NCI-H1048 (cell line): ENCODE measurements around the gene NRG3.

Experiments
- DNase-seq: peaks from one replicate; lab custom pipeline; 2025; lab: John Stamatoyannopoulos, UW

NRG3 gene

DNA sequence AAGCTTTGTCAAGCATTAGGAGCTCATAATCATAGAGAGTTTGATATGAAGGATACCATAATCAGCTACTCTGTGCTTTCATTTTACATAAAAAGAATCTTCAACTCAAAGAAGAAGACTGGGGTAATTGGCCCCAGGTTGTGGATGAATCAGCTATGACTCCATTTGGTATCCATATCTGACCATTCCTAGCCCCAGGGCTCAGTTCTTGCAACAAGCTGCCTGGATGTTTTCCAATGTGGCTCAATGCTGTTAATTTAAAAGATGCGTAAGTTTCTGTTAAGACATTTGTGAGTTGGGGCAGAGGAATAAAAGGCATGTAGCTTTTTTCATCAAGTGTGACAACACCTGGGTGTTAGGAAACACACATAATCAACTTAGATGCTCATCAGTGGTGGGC, 951.1 kb downstream of the NRG3 start:
- DNase-seq, result no peak

DNA sequence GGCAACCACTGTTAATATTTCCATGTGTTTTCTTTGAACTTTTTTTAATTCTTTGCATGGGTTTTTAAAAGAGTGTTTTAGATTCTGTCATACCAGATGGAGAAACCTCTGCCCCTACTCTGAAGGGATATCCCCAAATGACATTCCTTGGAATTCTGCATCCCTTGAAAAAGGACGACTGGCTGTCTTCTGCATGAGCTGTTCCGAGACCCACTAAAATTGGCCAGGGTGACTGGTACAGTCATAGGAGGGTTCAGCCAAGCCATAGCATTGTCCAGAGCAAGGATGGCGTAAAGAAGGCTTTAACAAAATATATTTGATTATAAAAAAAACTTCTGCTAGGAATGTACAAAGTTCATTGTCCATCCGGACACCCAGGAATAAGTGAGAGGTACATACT, 952.9 kb downstream of the NRG3 start:
- no peak for DNase-seq

DNA sequence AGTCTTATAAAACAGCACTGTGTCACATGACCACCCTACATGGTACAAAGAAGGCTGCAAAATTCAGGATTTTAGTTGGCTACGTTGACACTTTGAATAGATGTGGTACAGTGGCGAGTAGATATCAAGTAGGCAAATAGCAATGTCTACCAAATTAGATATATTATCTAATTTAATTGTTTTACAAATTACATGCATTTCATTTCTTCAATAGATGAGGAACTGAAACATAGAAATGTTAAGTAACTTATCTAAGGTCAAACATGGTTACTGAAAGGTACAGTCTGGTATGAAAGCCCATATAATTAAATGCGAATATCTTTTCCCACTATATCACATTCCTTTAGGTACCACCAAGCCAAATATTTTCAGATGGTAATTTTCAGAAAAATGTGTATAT, 972.2 kb downstream of the NRG3 start:
- DNase-seq, result no peak

DNA sequence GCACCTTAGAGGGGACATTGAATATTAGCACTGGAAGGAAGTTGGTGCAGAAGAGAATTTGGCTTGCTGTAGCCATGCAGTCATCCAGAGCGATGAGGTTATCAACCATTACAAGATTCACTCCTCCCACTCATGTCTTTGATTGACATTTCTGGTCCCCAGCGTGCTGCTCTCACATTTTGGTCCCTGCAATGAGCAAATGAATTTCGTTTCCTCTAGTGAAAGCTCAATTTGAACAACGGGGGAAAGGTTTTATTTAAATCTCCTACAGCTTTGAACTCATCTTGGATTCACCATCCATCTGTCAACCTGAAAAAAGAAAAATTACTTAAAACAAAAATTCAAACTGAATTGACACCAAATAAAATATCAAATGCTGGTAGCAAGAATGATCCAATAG, 975.2 kb downstream of the NRG3 start:
- DNase-seq, result no peak

DNA sequence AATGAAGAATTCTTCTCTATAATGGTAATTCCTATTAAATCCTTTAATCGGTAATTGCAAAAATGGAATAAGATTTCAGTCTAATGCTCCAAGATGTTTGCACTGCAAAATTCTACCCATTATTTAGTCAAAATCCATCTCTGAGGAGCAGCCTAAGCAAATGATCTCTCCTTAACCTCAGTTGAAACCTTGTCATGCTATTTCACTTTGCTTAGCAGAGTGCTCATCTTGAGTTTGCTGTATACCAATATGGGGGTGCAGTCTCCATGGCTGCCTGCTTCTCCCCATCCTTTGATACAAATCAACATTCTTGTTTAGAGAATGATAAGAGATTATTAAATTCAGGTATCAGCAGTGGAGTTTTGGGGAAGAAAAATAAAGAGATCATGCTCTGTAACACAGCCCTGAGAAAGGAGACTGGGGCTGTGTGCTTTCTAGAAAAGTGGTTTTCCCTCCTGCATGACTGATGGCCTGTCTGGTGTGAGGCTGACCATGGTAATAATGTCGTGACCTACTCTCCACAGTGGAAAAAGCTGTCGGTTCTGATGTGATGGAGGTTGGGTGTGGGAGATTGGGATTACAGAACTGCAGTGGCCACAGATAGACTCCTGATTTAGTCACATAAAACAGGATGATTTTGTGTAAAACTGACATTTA, 982.1 kb downstream of the NRG3 start:
- no peak for DNase-seq

DNA sequence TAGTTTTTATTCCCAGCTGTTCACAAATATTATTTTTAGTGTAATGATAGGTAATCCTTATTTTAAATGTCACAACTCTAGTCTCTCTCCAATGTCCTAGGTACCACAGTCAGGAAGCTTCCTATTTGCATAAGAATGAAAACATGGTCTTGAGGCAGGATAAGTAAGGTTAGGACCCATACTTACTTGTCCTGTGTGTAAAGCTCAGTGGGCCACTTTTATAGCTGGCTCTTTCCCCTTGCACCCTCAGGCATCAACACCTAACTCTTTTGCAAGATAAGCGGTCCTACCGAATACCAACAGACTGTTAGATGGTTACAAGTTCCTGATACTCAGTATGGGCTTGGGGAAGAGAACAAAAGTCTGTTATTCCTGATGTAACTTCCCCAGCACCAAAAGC, 986.9 kb downstream of the NRG3 start:
- no peak for DNase-seq

DNA sequence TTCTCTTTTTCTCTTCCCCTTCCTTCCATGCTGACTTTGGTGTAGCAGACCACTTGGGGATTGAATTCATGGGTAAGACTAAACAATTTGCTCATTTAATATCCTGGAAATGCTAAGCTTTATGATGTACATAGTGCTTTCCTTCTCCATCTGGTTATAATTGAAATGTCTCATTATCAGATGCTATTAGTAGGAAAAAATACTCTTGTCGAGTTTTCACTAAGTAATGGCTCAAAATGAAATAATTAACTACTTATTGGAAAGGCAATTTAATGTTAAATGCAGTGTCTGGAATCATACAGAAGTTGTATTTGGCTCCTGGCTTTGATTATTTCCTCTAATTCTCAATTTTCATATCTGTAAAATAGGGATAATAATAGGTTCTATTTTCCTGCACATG, 990.4 kb downstream of the NRG3 start:
- no peak for DNase-seq

DNA sequence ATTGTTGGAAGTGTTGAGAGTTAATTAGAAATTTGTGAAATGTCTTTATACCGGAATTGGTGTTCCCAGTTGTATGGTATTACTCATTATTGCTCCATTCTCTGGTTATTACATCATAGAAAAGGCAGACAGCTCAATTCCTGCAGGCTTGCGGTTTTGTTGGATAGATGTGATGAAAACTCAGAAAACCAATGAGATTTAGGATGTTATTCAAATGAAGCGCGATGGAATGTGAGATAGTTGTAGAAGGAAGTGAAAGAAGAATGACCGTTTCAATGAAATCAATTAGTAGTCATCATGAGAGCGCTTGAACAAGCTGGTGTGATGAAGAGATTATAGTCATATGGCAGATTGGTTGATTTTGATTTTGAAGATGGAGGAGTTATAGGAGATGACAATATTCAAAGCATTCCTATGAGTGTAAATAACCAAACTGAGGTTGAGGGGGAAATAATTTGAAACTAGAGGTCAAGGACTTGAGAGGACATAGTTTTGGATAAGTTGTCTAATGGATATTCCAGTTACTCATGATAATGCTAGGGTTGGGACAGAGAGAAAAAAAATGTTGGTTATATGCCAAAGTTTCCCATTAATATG, 991.5 kb downstream of the NRG3 start:
- no peak for DNase-seq

DNA sequence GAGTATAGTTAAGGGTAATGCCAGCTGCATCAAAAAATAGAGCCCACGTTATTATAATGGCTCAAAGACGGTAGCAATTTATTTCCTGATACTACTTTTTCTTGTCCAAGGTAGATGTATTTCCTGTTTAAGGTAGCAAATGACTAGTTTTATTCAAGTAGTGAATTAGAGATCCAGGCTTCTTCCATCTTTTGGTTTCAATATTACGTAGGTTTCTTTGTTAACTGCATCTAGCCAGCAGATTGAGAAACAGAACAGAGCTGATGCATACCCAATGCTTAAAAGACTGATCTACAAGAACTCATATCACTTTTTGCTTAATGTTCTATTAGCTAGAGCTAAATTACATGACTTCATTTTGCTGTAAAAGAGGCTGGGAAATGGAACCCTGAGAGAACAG, 992.1 kb downstream of the NRG3 start:
- no peak for DNase-seq

DNA sequence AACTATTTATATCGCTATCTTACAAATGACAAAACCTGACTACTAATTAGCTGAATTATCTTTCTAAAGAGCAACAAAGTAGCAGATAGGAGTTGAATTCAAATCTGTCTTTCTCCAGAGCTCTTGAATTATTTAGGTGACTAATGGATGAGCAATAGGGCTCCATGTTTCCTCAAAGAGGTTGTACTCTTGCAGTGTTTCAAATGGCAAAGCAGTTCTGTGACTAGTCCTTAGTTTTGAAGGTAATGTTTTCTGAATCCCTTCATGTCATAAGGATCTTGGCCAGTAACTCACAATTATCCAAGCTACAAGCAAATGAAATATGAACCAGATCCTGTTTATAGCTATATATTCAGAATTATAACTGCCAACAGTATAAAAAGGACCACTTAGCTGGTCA, 999.7 kb downstream of the NRG3 start:
- no peak for DNase-seq

DNA sequence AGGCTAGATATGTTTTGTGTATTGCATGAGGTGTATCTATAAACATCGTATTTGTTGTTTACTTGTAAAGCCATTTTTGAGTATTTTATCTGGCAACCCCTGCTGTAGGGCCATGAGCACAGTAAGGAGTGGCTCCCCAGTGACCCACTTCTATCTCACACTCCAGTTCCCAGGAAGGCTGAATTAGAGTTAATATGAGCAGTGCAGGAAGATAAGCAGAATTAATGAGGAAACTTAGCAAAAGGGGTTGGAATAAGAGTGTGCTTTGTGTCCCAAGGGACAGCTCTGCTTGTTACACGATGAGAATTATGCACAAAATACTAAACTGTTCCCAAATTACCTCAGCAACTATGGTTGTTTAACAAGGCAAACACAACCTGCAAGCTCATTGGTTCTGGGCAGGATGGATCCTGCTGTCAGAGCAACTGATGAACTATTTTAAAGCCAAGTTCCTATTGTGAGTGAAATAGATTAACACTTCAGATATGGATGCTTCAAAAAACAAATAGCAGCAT, 1005.8 kb downstream of the NRG3 start:
- no peak for DNase-seq

DNA sequence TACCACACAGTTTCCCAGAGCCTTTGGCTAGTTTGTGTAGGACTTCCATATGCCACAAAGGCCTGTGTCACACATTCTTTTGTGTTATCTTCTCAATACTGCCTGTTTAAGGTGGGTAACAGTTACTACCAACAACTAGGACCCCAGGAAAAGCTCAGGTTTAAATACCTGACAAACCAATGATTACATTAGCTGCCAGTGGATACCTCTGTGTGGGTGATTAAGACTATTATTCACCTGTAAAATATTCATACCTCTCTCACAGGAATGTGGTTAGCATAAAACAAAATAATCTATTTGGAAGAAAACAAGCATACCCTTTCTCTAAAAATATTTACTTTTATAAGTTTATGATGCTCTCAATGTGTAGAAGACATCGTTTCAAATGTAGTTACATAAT, 1007.7 kb downstream of the NRG3 start:
- no peak for DNase-seq

DNA sequence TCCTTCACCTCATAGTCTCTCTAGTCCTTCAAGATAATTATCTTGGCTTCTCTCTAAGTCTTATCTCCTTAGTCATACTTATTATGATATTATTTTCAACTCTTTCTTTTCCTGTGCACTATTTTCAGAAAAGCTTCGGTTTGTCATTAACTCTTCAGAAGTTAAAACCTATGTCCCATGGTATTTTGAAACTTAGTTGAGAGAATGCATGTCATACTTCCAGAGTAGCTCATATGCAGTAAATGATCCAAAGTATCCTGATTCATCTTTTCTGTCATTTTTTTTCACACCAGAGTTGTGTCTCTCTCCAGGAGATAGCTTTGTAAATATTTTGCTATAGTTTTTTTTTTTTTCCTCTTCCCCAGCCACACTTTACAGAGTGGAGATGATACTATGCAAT, 1008.6 kb downstream of the NRG3 start:
- no peak for DNase-seq

DNA sequence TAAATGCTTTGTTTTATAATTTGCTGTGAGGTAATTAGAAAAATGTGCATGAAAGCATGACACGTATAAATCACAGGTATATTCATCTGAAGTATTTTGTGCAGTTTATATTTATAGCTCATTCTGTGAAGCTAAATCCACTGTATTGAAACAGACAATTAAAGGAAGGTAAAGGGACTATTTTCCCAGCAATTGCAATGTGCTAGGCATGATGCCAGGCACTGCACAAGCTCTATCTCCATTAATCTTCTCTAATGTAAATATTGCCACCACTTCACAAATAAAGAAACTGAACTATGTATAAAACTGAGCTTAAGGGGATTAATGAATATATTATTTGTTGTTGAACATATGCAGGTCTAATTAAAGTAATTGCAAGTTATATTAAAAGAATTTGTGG, 1012.5 kb downstream of the NRG3 start:
- no peak for DNase-seq

DNA sequence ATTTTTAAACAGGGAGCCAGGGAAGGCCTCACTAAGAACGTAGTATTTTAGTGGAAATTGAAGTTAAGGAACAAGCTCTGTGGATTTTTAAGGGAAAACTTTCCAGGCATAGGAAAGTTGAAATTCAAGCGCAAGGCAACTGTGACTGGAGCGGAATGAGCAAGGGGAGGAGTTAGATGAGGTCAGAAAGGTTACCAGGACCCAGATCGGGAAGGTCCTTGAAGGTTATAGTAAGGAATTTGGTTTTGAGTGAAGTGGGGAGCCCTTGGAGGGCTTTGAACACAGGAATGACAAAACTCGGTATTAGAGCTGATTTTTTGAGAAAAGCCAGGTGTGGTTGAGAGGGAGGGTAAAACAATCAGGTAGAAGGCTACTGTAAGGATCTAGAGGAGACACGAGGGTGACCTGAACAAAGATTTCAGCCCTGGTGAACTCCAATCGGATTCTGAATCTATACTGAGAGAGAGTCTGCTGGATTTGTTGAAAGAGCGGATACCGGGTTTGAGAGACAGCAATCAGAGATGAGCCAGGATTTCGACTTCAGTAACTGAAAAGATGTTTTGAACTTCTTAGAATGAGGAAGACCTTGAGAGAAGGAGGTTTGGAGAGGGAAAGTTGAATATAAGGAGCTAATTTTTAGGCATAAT, 1013.9 kb downstream of the NRG3 start:
- DNase-seq, result no peak

DNA sequence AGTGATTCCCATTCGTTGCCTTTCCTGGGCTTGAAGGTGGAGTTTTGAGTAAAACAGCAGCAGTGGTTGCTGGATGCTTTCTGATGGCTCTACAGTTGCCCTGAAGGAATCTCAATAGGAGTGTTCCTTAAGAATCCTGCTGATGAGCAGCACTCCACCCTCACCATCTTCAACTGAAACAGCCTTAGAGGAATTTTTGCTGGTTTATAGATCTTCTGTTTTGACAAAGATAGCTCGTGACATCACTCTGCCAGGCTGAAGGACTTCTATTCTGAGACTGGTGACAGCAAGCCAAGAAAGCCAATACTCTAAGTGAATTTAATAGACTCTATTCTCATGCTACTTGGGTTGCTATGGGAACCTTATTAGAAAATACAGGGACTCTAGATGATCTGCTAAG, 1014.7 kb downstream of the NRG3 start:
- no peak for DNase-seq

DNA sequence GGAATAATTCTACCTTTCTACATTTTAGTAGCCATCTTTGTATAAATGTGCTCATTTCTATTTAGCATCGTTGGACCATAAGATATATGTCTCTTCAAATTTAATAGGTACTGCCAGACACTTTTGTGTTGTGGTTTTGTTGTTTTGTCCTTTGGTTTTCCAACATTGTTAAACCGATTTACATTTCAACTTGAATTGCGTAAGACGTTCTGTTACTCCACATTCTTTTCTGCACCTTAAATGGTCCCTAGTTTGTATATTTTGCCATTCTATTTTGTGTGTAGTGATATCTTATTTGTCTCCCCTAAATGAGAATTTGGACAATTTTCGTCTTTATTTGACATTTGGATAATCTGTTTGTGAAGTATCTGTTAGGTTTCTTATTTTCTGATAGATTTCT, 1015.6 kb downstream of the NRG3 start:
- no peak for DNase-seq

DNA sequence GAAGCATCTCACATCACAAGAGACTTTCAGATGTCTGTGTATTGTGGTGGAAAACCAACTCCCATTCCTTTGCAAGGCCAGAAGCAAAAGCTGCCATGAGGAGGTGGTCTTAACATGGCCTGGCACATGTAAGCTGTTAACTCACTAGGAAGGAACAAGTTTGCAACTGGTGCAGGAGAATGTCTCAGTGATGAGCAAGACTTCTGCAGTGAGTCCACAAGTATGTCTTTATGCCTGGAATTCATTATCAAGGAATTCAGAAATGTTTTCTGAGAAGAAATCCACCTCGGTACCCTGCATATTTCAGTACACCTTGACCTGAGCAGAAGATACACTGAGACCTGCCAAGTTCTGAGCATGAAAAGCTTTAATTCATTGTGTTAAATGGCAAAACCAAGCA, 1033.1 kb downstream of the NRG3 start:
- no peak for DNase-seq

DNA sequence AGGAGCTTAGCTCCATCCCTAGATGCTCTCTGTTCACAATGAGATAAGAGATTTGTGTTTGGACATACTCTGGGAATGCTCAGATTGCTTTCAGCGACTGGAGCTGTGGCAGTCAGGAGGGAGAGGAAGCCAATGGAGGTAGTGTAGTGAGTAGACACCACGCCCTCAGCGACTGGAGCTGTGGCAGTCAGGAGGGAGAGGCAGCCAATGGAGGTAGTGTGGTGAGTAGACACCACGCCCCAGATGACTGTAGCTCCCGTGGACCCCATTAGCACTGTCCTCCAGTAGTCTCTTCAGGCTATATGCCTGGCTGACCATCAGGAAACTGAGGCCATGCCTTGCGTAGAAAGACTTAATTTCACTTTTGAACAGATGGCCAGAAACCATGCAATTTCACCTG, 1033.8 kb downstream of the NRG3 start:
- no peak for DNase-seq

DNA sequence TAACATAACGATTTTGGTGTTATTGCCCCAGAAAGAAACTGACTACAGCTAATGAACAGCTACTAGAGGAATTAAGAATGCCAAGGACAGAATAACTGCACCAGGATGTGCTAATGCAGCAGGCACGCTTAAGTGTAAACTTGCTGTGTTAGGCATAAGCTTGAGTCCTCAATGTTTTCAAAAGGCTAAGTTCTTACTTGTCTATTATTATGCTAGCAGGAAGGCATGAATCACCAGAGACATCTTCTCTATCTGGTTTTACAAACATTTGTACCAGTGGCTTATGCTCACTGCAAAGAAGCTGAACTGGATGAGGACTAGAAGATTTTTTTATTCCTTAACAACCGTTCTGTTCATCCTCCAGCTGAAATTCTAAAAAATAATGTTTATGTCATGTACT, 1035.3 kb downstream of the NRG3 start:
- no peak for DNase-seq

DNA sequence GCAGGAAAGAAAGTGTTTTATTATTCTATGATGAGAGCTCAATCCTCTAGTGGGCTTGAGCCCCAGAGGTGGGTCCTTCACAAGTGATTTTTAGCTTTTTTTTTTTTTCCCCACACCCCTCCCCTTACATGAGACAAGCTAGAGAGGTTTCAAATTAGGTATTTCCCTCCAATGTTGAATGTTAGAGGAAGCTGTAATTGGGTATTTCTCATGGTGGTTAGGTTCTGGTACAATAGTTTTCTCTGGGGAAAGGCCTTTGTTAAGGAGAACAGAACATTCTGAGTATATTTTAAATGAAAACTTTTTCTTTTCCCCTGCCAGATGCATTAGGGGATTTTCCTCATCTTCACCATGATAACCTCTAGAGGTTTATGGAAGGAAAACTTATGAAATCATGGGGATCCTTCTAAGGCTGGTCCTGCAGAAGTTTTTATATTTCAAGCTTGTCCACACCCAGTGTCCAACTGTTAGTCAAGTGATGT, 1039.7 kb downstream of the NRG3 start:
- DNase-seq, result no peak

DNA sequence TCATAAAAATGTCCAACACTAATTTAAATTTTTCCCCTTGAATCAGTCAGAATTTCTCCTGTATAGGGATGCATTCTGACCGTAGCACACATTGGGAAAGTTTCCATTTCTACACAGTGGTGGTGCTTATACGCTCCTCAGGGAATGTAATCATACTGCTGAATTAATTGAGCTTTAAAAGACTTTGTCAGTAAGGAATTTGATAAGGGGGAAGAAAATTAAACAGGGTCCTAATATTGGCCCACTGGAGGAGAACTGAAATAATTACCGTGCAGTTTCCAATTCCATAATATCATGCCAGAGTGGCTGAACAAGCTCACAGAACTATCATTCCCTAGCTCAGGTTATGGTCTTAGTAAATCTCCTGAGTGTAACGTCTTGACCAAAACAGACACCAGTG, 1041.9 kb downstream of the NRG3 start:
- no peak for DNase-seq

DNA sequence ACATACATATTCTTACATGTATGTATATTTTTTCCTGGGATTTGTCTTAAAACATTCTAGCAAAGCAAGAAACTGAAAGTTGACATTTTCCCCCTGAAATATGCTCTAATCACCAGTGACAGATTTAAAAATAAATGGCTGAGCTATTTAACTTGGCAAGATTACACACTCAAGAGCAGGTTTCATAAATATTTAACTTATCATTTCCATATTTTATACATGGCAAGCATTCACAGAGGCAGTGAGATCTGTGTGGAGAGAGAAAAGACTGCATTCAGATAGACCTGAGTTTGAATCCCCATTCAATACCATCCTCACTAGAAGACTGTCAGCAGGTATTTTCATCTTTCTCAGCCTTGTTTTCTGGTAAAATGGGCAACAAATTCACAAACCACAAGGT, 1043.0 kb downstream of the NRG3 start:
- DNase-seq, result no peak

DNA sequence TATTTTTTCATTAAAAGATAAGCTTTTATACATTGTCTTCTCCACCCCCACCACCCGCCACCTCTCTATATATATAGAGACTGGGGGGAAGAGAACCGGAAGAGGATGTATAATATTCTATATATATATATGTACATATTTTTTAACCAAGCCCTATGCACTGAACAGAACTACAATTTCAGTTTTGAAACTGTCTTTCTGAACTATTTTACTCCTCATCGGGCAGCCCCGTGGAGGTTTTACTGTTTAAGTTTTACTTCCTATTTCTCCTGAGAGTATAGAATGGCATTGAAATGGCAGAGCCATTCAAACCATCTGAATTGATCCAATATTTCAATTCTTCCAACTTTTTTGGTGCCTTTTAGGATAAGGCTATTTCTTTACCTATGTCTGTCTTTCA, 1047.1 kb downstream of the NRG3 start:
- DNase-seq, result no peak
